ENCODE results near the gene RANGAP1. TPM values are rescaled to one million over a fixed set of nuclear protein-coding genes. Genes with fewer than 3 reads are reported as not detected.

Gene RANGAP1
- polyA plus RNA-seq, 1 donor (not counting 4 experiments of a cell fraction or from before 2014, with no cell fraction given), result 85.9 TPM

GRCh38 chr22:41245917-41246499 lies 40.0 kb downstream of the RANGAP1 start:
- Histone ChIP-seq H4K20me1 (ENCODE audit: control insufficient read depth, extremely low read depth, insufficient read depth, low read length) (no peaks in the 10 kb centered on the region), H3K4me2 (ENCODE audit: control insufficient read depth, extremely low read depth, insufficient read depth, low read depth, low read length) (no peak overlapping the region), H3K79me2 (ENCODE audit: control insufficient read depth, insufficient read depth, low read length) (peaks cover 3% of the 10 kb centered on the region), H3K4me3 (ENCODE audit: control insufficient read depth in 2 of 3, extremely low read depth in 1 of 3, insufficient read depth in 2 of 3, low read depth in 1 of 3, low read length in 3 of 3) (no peak overlapping the region), H3K9me3 (ENCODE audit: control insufficient read depth, low read depth, low read length) (no peaks in the 10 kb centered on the region), H3K36me3 (ENCODE audit: control insufficient read depth in 2 of 2, extremely low read depth in 1 of 2, insufficient read depth in 2 of 2, low read length in 2 of 2) (peaks cover 38 to 43% of the 10 kb centered on the region in 2 experiments), H3K9ac (ENCODE audit: control insufficient read depth, extremely low read depth, insufficient read depth, low read length) (no peak overlapping the region), H3K27me3 (ENCODE audit: control insufficient read depth, extremely low read depth, insufficient read depth, low read length) (no peaks in the 10 kb centered on the region), H3K4me1 (ENCODE audit: control insufficient read depth, extremely low read depth, insufficient read depth, low read length) (peaks cover 21% of the 10 kb centered on the region), H3K27ac (ENCODE audit: control insufficient read depth, insufficient read depth, low read length) (no peak overlapping the region), H3K9me1 (ENCODE audit: control insufficient read depth, extremely low read depth, insufficient read depth, low read length) (no peaks in the 10 kb centered on the region), H2AFZ (ENCODE audit: control insufficient read depth, low read length) (no peak overlapping the region)
- TF ChIP-seq EZH2 (IDR thresholded peaks at IDR 0.05; ENCODE audit: low read length) (no peak), CTCF (optimal IDR thresholded peaks at IDR 0.05 in 1 of 3, IDR thresholded peaks at IDR 0.05 in 1 of 3, conservative IDR thresholded peaks at IDR 0.05 in 1 of 3; ENCODE audit: extremely low read depth in 1 of 3, insufficient read depth in 2 of 3, low read length in 3 of 3) (peak in 1 of 3 experiments; percentile 36)
- dilution Hi-C loops (cut with MboI; ENCODE audit: extremely low pct_ligation_motif_present, low sequenced_read_pairs), result no loop called here
- FAIRE-seq (no peak), DNase-seq (ENCODE audit: low read depth, low spot score) (no peak)

GRCh38 chr22:41243361-41243760 lies 42.6 kb downstream of the RANGAP1 start:
- FAIRE-seq, result peak; percentile 93
- dilution Hi-C loops (cut with MboI; ENCODE audit: extremely low pct_ligation_motif_present, low sequenced_read_pairs), result no loop called here
- Histone ChIP-seq H2AFZ (ENCODE audit: control insufficient read depth, low read length) (no peak overlapping the region), H3K4me2 (ENCODE audit: control insufficient read depth, extremely low read depth, insufficient read depth, low read depth, low read length) (peak overlapping the region; percentile 35), H3K4me3 (ENCODE audit: control insufficient read depth in 2 of 3, extremely low read depth in 1 of 3, insufficient read depth in 2 of 3, low read depth in 1 of 3, low read length in 3 of 3) (no peak overlapping the region), H3K9me1 (ENCODE audit: control insufficient read depth, extremely low read depth, insufficient read depth, low read length) (no peaks in the 10 kb centered on the region), H3K4me1 (ENCODE audit: control insufficient read depth, extremely low read depth, insufficient read depth, low read length) (peaks cover 26% of the 10 kb centered on the region), H3K27me3 (ENCODE audit: control insufficient read depth, extremely low read depth, insufficient read depth, low read length) (no peaks in the 10 kb centered on the region), H3K9me3 (ENCODE audit: control insufficient read depth, low read depth, low read length) (no peaks in the 10 kb centered on the region), H4K20me1 (ENCODE audit: control insufficient read depth, extremely low read depth, insufficient read depth, low read length) (no peaks in the 10 kb centered on the region), H3K36me3 (ENCODE audit: control insufficient read depth in 2 of 2, extremely low read depth in 1 of 2, insufficient read depth in 2 of 2, low read length in 2 of 2) (peaks cover 16 to 17% of the 10 kb centered on the region in 2 experiments), H3K9ac (ENCODE audit: control insufficient read depth, extremely low read depth, insufficient read depth, low read length) (no peak overlapping the region), H3K27ac (ENCODE audit: control insufficient read depth, insufficient read depth, low read length) (no peak overlapping the region), H3K79me2 (ENCODE audit: control insufficient read depth, insufficient read depth, low read length) (no peaks in the 10 kb centered on the region)
- TF ChIP-seq EZH2 (IDR thresholded peaks at IDR 0.05; ENCODE audit: low read length), result no peak
- TF ChIP-seq CTCF (optimal IDR thresholded peaks at IDR 0.05 in 1 of 3, IDR thresholded peaks at IDR 0.05 in 1 of 3, conservative IDR thresholded peaks at IDR 0.05 in 1 of 3; ENCODE audit: extremely low read depth in 1 of 3, insufficient read depth in 2 of 3, low read length in 3 of 3), result no peak
- peak; percentile 58 for DNase-seq (ENCODE audit: low read depth, low spot score)
